ENCODE measurements around the gene GLI1. TPM values are rescaled to one million over a fixed set of nuclear protein-coding genes. Genes with fewer than 3 reads are reported as not detected.
A peak's percentile ranks its signal among the peaks of the same experiment; 100 is the strongest.

The GLI1 gene
- total and polyA plus RNA-seq, 2 of the 13 experiments (the other 11 are each of a cell fraction or from before 2014, with no cell fraction given): 0.09 to 0.20 TPM

- 0 out of 2 replicates have a peak, but pooled peaks have one; percentile 27 for TF ChIP-seq MXD1 (CRISPR knock-in tag; IDR thresholded peaks at IDR 0.05)
- TF ChIP-seq LBX2 (CRISPR knock-in tag; IDR thresholded peaks at IDR 0.05; ENCODE audit: borderline replicate concordance): no peak
- no peak for TF ChIP-seq ZNF7 (CRISPR knock-in tag; IDR thresholded peaks at IDR 0.05)
- TF ChIP-seq ZNF781 (CRISPR knock-in tag; IDR thresholded peaks at IDR 0.05; ENCODE audit: borderline replicate concordance, not compliant biosample characterization): peak; percentile 66
- no peak; the same call in 1 of the 2 replicates for TF ChIP-seq MEIS2 (CRISPR knock-in tag; IDR thresholded peaks at IDR 0.05)
- TF ChIP-seq ZNF350 (CRISPR knock-in tag; IDR thresholded peaks at IDR 0.05; ENCODE audit: borderline replicate concordance, low read depth): peak; percentile 97
- no peak for TF ChIP-seq ZSCAN12 (CRISPR knock-in tag; IDR thresholded peaks at IDR 0.05)
- TF ChIP-seq ZBTB44 (CRISPR knock-in tag; IDR thresholded peaks at IDR 0.05): no peak
- no peak for TF ChIP-seq POLR2AphosphoS2 (IDR thresholded peaks at IDR 0.05; ENCODE audit: low read depth, low read length)
- TF ChIP-seq HNRNPUL1 (IDR thresholded peaks at IDR 0.05; ENCODE audit: low read depth, low read length): no peak
- peak; percentile 98 for TF ChIP-seq HNF4A (CRISPR knock-in tag; IDR thresholded peaks at IDR 0.05)
- no peak for TF ChIP-seq ZNF776 (CRISPR knock-in tag; IDR thresholded peaks at IDR 0.05)
- no peak for TF ChIP-seq PLRG1 (conservative IDR thresholded peaks at IDR 0.05)
- TF ChIP-seq ZNF513 (CRISPR knock-in tag; conservative IDR thresholded peaks at IDR 0.05): no peak
- no peak for TF ChIP-seq ZBTB37 (CRISPR knock-in tag; IDR thresholded peaks at IDR 0.05)
- no peak for TF ChIP-seq MAFF (IDR thresholded peaks at IDR 0.05; ENCODE audit: low read depth, low read length)
- peak; percentile 96 for TF ChIP-seq MEF2D (CRISPR knock-in tag; IDR thresholded peaks at IDR 0.05)
- TF ChIP-seq NRL (CRISPR knock-in tag; IDR thresholded peaks at IDR 0.05; ENCODE audit: borderline replicate concordance): peak; percentile 52; the same call in 1 of the 2 replicates
- TF ChIP-seq SYNCRIP (IDR thresholded peaks at IDR 0.05; ENCODE audit: insufficient read depth, low read depth, low read length): no peak
- TF ChIP-seq ZNF619 (CRISPR knock-in tag; IDR thresholded peaks at IDR 0.05): no peak
- TF ChIP-seq NR2F1 (CRISPR knock-in tag; IDR thresholded peaks at IDR 0.05): peak; percentile 85 to 94
- peak; percentile 85; the same call in 1 of the 2 replicates for TF ChIP-seq ETV6 (CRISPR knock-in tag; conservative IDR thresholded peaks at IDR 0.05)
- TF ChIP-seq HNRNPK (IDR thresholded peaks at IDR 0.05; ENCODE audit: low read depth, low read length, poor library complexity, severe bottlenecking): no peak
- peak; percentile 98 for TF ChIP-seq NFKBIZ (CRISPR knock-in tag; IDR thresholded peaks at IDR 0.05)
- TF ChIP-seq ZNF891 (CRISPR knock-in tag; IDR thresholded peaks at IDR 0.05): 0 out of 2 replicates have a peak, but pooled peaks have one; percentile 46
- TF ChIP-seq RELA (CRISPR knock-in tag; IDR thresholded peaks at IDR 0.05): no peak
Measured at GRCh38 chr12:57451233-57451778, 8.3 kb upstream of the GLI1 start (continued).

Measured in HepG2 (cell line).